HepG2 (cell line): ENCODE data around the gene UCN. TPM values are rescaled to one million over a fixed set of nuclear protein-coding genes. Genes with fewer than 3 reads are reported as not detected.
A peak's percentile ranks its signal among the peaks of the same experiment; 100 is the strongest.

Experiments used
- AKAP8 ChIP-seq: sonication (generic); formaldehyde crosslinking; IDR thresholded peaks from 2 replicates; pipeline ENCODE4 v1.5.1; 2020; ENCODE audit warnings: mild to moderate bottlenecking, missing genetic modification reagents
- CC2D1A ChIP-seq: sonication (generic); formaldehyde crosslinking; IDR thresholded peaks from 2 replicates; pipeline ENCODE4 v1.8.1; 2023; ENCODE audit warnings: mild to moderate bottlenecking, missing genetic modification reagents
- CCDC6 ChIP-seq: sonication (generic); formaldehyde crosslinking; IDR thresholded peaks from 2 replicates; pipeline ENCODE4 v1.8.1; 2022; ENCODE audit warnings: mild to moderate bottlenecking, missing genetic modification reagents, moderate library complexity
- FOXC1 ChIP-seq: sonication (generic); formaldehyde crosslinking; IDR thresholded peaks from 2 replicates; pipeline ENCODE4 v1.8.0; 2022; ENCODE audit warnings: mild to moderate bottlenecking, missing genetic modification reagents, borderline replicate concordance
- KDM5B ChIP-seq: sonication (generic); formaldehyde crosslinking; IDR thresholded peaks from 2 replicates; pipeline ENCODE4 v1.4.0; 2020; ENCODE audit warnings: missing genetic modification reagents, mild to moderate bottlenecking, borderline replicate concordance
- MXD3 ChIP-seq: IDR thresholded peaks from 2 replicates; pipeline ENCODE4 v1.6.1; 2016; ENCODE audit warnings: mild to moderate bottlenecking, missing biosample characterization, missing genetic modification reagents
- NBN ChIP-seq: fragments of 450-650 bp; conservative IDR thresholded peaks from 2 replicates; pipeline ENCODE4 v1.6.1; 2017
- POGK ChIP-seq: sonication (generic); formaldehyde crosslinking; conservative IDR thresholded peaks from 2 replicates; pipeline ENCODE4 v1.8.0; 2022; ENCODE audit warnings: mild to moderate bottlenecking, moderate library complexity, missing genetic modification reagents
- SETDB1 ChIP-seq: sonication (generic); formaldehyde crosslinking; IDR thresholded peaks from 2 replicates; pipeline ENCODE4 v1.5.1; 2020; ENCODE audit warnings: missing genetic modification reagents, mild to moderate bottlenecking, borderline replicate concordance
- TRIM24 ChIP-seq: sonication (generic); formaldehyde crosslinking; IDR thresholded peaks from 2 replicates; pipeline ENCODE4 v1.8.0; 2022; ENCODE audit warnings: mild to moderate bottlenecking, missing genetic modification reagents
- TSC22D2 ChIP-seq: sonication (generic); formaldehyde crosslinking; IDR thresholded peaks from 2 replicates; pipeline ENCODE4 v1.5.1; 2020; ENCODE audit warnings: missing genetic modification reagents, mild to moderate bottlenecking, borderline replicate concordance
- ZFP36L2 ChIP-seq: sonication (generic); formaldehyde crosslinking; IDR thresholded peaks from 2 replicates; pipeline ENCODE4 v1.4.0; 2020; ENCODE audit warnings: missing genetic modification reagents
- ZKSCAN5 ChIP-seq: sonication (generic); formaldehyde crosslinking; IDR thresholded peaks from 2 replicates; pipeline ENCODE4 v1.5.1; 2020; ENCODE audit warnings: mild to moderate bottlenecking, missing genetic modification reagents
- ZMYM2 ChIP-seq: sonication (generic); formaldehyde crosslinking; IDR thresholded peaks from 2 replicates; pipeline ENCODE4 v1.8.0; 2022; ENCODE audit warnings: mild to moderate bottlenecking, missing genetic modification reagents
- ZNF121 ChIP-seq: sonication (generic); formaldehyde crosslinking; IDR thresholded peaks from 2 replicates; pipeline ENCODE4 v1.5.0; 2020; ENCODE audit warnings: mild to moderate bottlenecking, missing genetic modification reagents
- ZNF160 ChIP-seq: sonication (generic); formaldehyde crosslinking; IDR thresholded peaks from 2 replicates; pipeline ENCODE4 v1.8.0; 2022; ENCODE audit warnings: mild to moderate bottlenecking, inconsistent platforms, missing genetic modification reagents
- ZNF234 ChIP-seq: sonication (generic); formaldehyde crosslinking; conservative IDR thresholded peaks from 2 replicates; pipeline ENCODE4 v1.5.1; 2020; ENCODE audit warnings: mild to moderate bottlenecking, missing genetic modification reagents
- ZNF280B ChIP-seq: sonication (generic); formaldehyde crosslinking; IDR thresholded peaks from 2 replicates; pipeline ENCODE4 v1.5.0; 2020; ENCODE audit warnings: missing genetic modification reagents, mild to moderate bottlenecking, borderline replicate concordance
- ZNF350 ChIP-seq: sonication (generic); formaldehyde crosslinking; IDR thresholded peaks from 2 replicates; pipeline ENCODE4 v1.4.0; 2020; ENCODE audit warnings: mild to moderate bottlenecking, low read depth, missing genetic modification reagents, borderline replicate concordance
- ZNF614 ChIP-seq: IDR thresholded peaks from 2 replicates; pipeline ENCODE4 v1.6.1; 2018; ENCODE audit warnings: missing biosample characterization, missing genetic modification reagents, inconsistent platforms, borderline replicate concordance
- ZNF639 ChIP-seq: conservative IDR thresholded peaks from 2 replicates; pipeline ENCODE4 v1.6.1; 2018; ENCODE audit warnings: missing genetic modification reagents
- polyA plus RNA-seq, 8 experiments: library from polyadenylated mRNA; depleted of rRNA in 3 of 8; stranded (reverse) in 7 of 8; unstranded in 1 of 8; fragments of >200 nt; fragmentation: Illumina TruSeq in 4 of 8; extraction: Trizol in 4 of 8; gene quantifications; 2 replicates each; pipeline versions ENCODE4 v1.2.1 to v1.2.3, GENCODE V29; 2011 to 2016; ENCODE audit warnings: low read depth in 4 of 8, missing spikeins in 1 of 8, mixed read lengths in 1 of 8; ENCODE audit not compliant: insufficient read depth in 1 of 8
- total RNA-seq, 5 experiments: library from RNA; depleted of rRNA; stranded (reverse); fragments of >200 nt; fragmentation: Illumina TruSeq; extraction: Trizol; gene quantifications; 2 replicates each; pipeline ENCODE4 v1.2.3, GENCODE V29; 2016; ENCODE audit warnings: low read depth in 1 of 5
- TF ChIP-seq, protein P1 (sequence below): IDR thresholded peaks from 2 replicates; pipeline ENCODE4 v1.6.1; 2018; ENCODE audit warnings: missing genetic modification reagents, mild to moderate bottlenecking, missing compliant biosample characterization
- TF ChIP-seq, protein P2 (sequence below): sonication (generic); formaldehyde crosslinking; IDR thresholded peaks from 2 replicates; pipeline ENCODE4 v1.5.0; 2020; ENCODE audit warnings: missing genetic modification reagents

UCN gene
- total and polyA plus RNA-seq, 2 of the 13 experiments (the other 11 are each of a cell fraction or from before 2014, with no cell fraction given) = 1.2 to 2.3 TPM

DNA sequence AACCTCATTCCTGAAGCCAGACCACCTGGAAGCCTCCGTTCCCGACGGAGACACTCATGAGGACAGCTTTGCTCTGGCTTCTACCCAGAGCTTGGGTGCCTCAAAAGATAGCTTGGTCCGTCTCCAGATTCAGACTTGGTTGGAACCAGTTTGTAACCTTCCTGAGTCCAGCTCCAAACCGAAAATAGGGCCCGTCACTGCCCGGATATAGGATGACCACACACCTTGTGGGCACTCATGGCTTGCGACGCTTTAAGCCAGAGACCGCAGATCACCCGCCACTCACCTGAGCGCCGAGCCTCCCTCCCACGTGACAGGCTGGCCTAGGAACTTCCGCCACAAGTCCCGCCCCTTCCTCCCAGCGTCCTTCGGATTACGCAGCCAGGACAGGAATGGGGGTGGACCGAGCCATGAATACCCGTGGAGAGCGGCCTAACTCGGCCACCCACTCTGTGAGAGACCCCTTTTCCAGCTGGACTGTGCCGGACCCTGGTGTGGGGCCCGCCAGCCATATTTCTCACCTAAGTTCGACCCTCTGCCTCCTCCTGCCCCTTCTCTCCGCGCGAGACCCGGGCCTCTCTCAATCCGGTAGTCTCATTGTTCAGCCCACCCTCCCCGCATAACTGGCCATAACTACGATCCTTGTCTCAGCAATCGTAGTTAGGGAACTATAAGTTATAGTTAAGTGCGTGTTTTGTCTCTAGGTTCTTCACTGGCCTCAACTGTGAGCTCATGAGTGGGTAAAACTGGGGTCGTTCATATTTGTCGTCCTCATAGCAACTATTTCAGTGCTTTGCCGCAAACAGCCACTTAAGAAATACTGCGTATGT lies 14.7 kb upstream of the UCN start, which contains the start of gene MPV17 (continued):
- TF ChIP-seq, protein P1, sequence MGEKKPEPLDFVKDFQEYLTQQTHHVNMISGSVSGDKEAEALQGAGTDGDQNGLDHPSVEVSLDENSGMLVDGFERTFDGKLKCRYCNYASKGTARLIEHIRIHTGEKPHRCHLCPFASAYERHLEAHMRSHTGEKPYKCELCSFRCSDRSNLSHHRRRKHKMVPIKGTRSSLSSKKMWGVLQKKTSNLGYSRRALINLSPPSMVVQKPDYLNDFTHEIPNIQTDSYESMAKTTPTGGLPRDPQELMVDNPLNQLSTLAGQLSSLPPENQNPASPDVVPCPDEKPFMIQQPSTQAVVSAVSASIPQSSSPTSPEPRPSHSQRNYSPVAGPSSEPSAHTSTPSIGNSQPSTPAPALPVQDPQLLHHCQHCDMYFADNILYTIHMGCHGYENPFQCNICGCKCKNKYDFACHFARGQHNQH = peak; percentile 45; the same call in 1 of the 2 replicates
- TF ChIP-seq AKAP8 (CRISPR knock-in tag) (no peak), ZNF234 (0 out of 2 replicates have a peak, but pooled peaks have one; percentile 33), ZNF614 (CRISPR knock-in tag) (no peak), ZNF280B (CRISPR knock-in tag) (peak; percentile 94), KDM5B (CRISPR knock-in tag) (peak; percentile 94), ZNF121 (CRISPR knock-in tag) (no peak), CC2D1A (no peak), ZNF639 (no peak), NBN (no peak), ZFP36L2 (no peak), TRIM24 (CRISPR knock-in tag) (no peak), CCDC6 (CRISPR knock-in tag) (no peak), FOXC1 (peak; percentile 95; the same call in 1 of the 2 replicates), ZNF350 (CRISPR knock-in tag) (peak; percentile 95), SETDB1 (CRISPR knock-in tag) (no peak), ZMYM2 (CRISPR knock-in tag) (no peak), ZKSCAN5 (CRISPR knock-in tag) (no peak), TSC22D2 (CRISPR knock-in tag) (peak; percentile 88; the same call in 1 of the 2 replicates), POGK (CRISPR knock-in tag) (peak; percentile 28; the same call in 1 of the 2 replicates), ZNF160 (peak; percentile 95), MXD3 (peak; percentile 94)
- TF ChIP-seq, protein P2, sequence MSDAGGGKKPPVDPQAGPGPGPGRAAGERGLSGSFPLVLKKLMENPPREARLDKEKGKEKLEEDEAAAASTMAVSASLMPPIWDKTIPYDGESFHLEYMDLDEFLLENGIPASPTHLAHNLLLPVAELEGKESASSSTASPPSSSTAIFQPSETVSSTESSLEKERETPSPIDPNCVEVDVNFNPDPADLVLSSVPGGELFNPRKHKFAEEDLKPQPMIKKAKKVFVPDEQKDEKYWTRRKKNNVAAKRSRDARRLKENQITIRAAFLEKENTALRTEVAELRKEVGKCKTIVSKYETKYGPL (CRISPR knock-in tag) = no peak; the same call in 1 of the 2 replicates
